Ecto neural progenitor cell (in vitro differentiated cells): ENCODE results near the gene UQCRC1.

Experiments used
- DNase-seq: peaks from one replicate; pipeline ENCODE4 v3.0.0-alpha.2; 2018; ENCODE audit warnings: low spot score

The UQCRC1 gene

GRCh38 chr3:48633256-48633655, 23.8 kb upstream of the UQCRC1 start:
- no peak for DNase-seq

- DNase-seq = no peak
These were observed 22.3 kb upstream of the UQCRC1 start for GRCh38 chr3:48631516-48632448.

GRCh38 chr3:48630833-48631232, 21.4 kb upstream of the UQCRC1 start:
- DNase-seq = no peak

- no peak for DNase-seq
These were observed 21.0 kb upstream of the UQCRC1 start for GRCh38 chr3:48630407-48630806.

- DNase-seq = no peak
These were observed 20.4 kb upstream of the UQCRC1 start for GRCh38 chr3:48629894-48630293.

- DNase-seq = no peak
These were observed 19.0 kb upstream of the UQCRC1 start for GRCh38 chr3:48628277-48629017.

GRCh38 chr3:48625600-48625999, 16.2 kb upstream of the UQCRC1 start:
- no peak for DNase-seq

GRCh38 chr3:48624767-48625166, 15.3 kb upstream of the UQCRC1 start:
- DNase-seq = no peak

GRCh38 chr3:48623851-48624547, 14.6 kb upstream of the UQCRC1 start:
- DNase-seq = no peak

GRCh38 chr3:48621461-48621869, 12.0 kb upstream of the UQCRC1 start, which contains the start of gene TMEM89:
TSS of gene TMEM89 (minus strand) at chr3:48621769. CDS start at chr3:48621756, 13 bp downstream.
- no peak for DNase-seq

- DNase-seq = peak; percentile 65
These were observed 10.4 kb upstream of the UQCRC1 start for GRCh38 chr3:48619541-48620524.

- no peak for DNase-seq
These were observed 8.1 kb upstream of the UQCRC1 start for GRCh38 chr3:48617559-48617958.

- no peak for DNase-seq
These were observed 4.6 kb upstream of the UQCRC1 start for GRCh38 chr3:48614044-48614443.

GRCh38 chr3:48612309-48612708, 2.9 kb upstream of the UQCRC1 start:
- DNase-seq = no peak

GRCh38 chr3:48607519-48607918, 1.9 kb downstream of the UQCRC1 start:
- DNase-seq = no peak

- DNase-seq = no peak
These were observed 7.8 kb downstream of the UQCRC1 start for GRCh38 chr3:48601622-48601994.

GRCh38 chr3:48600711-48601621, 8.5 kb downstream of the UQCRC1 start:
- DNase-seq = no peak

GRCh38 chr3:48599509-48600285, 9.7 kb downstream of the UQCRC1 start:
- no peak for DNase-seq

GRCh38 chr3:48599077-48599501, 10.4 kb downstream of the UQCRC1 start:
- no peak for DNase-seq
